Body of pancreas (tissue), 4 donors: ENCODE measurements around the gene UTP15. TPM values are rescaled to one million over a fixed set of nuclear protein-coding genes. Genes with fewer than 3 reads are reported as not detected.

Experiments used
- ATAC-seq: fragments of 150-250 bp; one replicate; pipeline ENCODE4 v1.9.1; 2016
- DNase-seq, 4 donors: peaks; one replicate each; pipeline ENCODE4 v3.0.0-alpha.2; 2019
- H3K27ac ChIP-seq, 4 donors: fragments of 200-600 bp; sonication (generic); 1 replicate in 3 of 4; 2 replicates in 1 of 4; pipeline versions ENCODE4 v1.5.1 to v1.6.1; 2016 to 2019; ENCODE audit warnings: mild to moderate bottlenecking in 1 of 4, mixed read lengths in 1 of 4, moderate library complexity in 1 of 4
- H3K27me3 ChIP-seq, 2 donors: fragments of 200-600 bp; sonication (generic); one replicate each; pipeline ENCODE4 v1.6.0; 2016; ENCODE audit warnings: mild to moderate bottlenecking in 1 of 2
- H3K36me3 ChIP-seq, 2 donors: fragments of 200-600 bp; sonication (generic); replicated peaks in 1 of 2; 2 replicates each; pipeline ENCODE4 v1.5.1; 2016; ENCODE audit warnings: low read depth in 2 of 2; ENCODE audit not compliant: insufficient read depth in 1 of 2
- H3K4me1 ChIP-seq: fragments of 200-600 bp; sonication (generic); one replicate; pipeline ENCODE4 v1.6.0; 2016
- H3K4me3 ChIP-seq, 2 donors: fragments of 200-600 bp; sonication (generic); 1 replicate in 1 of 2; 2 replicates in 1 of 2; pipeline ENCODE4 v1.5.1; 2016 to 2019
- H3K9me3 ChIP-seq, 3 donors: fragments of 200-600 bp; sonication (generic); 1 replicate in 2 of 3; 2 replicates in 1 of 3; pipeline ENCODE4 v1.5.1; 2016
- POLR2A ChIP-seq, 3 donors: fragments of 450-650 bp; IDR thresholded peaks; one replicate each; pipeline ENCODE4 v1.6.1; 2016; ENCODE audit warnings: antibody characterized with exemption in 3 of 3, mild to moderate bottlenecking in 2 of 3
- WGBS, 2 donors: methylation state at CpG; one replicate each; pipeline ENCODE4 v1.1.5; 2017; 5-methylcytosine and 5-hydroxymethylcytosine counted together
- intact Hi-C: fragments of 100-400 bp; cut with DNase I; formaldehyde crosslinking; loops from one replicate; pipeline ENCODE4 v1.15.1; 2023
- total RNA-seq, 2 donors: library from RNA; depleted of rRNA; stranded (reverse); fragments of >200 nt; gene quantifications; one replicate each; pipeline ENCODE4 v1.1.0, GENCODE V29; 2016
- TF ChIP-seq, protein P1 (sequence below), 7 experiments: fragments of 450-650 bp in 4 of 7; fragments of 200-600 bp in 3 of 7; sonication (generic) in 3 of 7; IDR thresholded peaks; one replicate each; pipeline ENCODE4 v1.5.1; 2016 to 2019; ENCODE audit warnings: antibody characterized with exemption in 7 of 7

Gene UTP15
- total RNA-seq, 2 donors from 2014 or later: 4.2 to 27.4 TPM

DNA sequence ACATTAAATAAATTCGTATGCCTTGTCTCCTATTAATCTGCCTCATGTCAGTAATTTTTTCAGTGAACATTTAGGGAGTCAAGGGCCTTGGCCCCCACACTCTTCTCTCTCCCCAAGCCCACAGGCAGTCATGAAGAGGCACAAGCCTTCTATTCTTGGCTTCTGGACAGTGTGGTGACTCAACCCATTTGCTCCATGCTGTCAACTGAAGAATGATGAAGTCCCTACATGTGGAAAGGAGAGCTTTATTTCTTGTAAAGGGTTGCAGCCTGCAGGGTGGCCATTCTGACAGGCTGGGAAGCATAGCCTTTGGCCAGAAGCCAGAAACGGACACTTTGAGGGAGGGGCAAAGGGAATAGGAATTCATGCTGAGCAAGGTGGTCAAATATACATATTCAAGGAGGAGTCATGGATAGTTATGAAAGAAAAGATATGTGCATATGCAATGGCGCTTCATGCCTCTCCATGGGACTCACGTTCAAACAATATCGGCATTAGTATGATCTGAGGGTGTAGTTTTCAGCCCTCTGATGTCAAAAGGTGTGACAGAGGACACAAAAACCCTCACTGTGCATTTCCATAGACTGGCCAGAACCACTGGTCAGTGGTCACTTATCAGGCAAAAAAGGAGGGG, 31.4 kb upstream of the UTP15 start:
- DNase-seq (no peak), ATAC-seq (no peak)
- no peak for TF ChIP-seq POLR2A (IDR thresholded peaks at IDR 0.05)
- TF ChIP-seq, protein P1, sequence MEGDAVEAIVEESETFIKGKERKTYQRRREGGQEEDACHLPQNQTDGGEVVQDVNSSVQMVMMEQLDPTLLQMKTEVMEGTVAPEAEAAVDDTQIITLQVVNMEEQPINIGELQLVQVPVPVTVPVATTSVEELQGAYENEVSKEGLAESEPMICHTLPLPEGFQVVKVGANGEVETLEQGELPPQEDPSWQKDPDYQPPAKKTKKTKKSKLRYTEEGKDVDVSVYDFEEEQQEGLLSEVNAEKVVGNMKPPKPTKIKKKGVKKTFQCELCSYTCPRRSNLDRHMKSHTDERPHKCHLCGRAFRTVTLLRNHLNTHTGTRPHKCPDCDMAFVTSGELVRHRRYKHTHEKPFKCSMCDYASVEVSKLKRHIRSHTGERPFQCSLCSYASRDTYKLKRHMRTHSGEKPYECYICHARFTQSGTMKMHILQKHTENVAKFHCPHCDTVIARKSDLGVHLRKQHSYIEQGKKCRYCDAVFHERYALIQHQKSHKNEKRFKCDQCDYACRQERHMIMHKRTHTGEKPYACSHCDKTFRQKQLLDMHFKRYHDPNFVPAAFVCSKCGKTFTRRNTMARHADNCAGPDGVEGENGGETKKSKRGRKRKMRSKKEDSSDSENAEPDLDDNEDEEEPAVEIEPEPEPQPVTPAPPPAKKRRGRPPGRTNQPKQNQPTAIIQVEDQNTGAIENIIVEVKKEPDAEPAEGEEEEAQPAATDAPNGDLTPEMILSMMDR (IDR thresholded peaks at IDR 0.05): no peak
- Histone ChIP-seq H3K36me3 (no peaks in the 10 kb centered on the region), H3K9me3 (no peaks in the 10 kb centered on the region), H3K27ac (no peak overlapping the region), H3K4me1 (no peaks in the 10 kb centered on the region), H3K4me3 (no peak overlapping the region), H3K27me3 (no peaks in the 10 kb centered on the region)
- intact Hi-C loops: no loop called here
- 69 to 75% methylated on average over 5 of the region's 5 CpGs for WGBS, 2 donors

DNA sequence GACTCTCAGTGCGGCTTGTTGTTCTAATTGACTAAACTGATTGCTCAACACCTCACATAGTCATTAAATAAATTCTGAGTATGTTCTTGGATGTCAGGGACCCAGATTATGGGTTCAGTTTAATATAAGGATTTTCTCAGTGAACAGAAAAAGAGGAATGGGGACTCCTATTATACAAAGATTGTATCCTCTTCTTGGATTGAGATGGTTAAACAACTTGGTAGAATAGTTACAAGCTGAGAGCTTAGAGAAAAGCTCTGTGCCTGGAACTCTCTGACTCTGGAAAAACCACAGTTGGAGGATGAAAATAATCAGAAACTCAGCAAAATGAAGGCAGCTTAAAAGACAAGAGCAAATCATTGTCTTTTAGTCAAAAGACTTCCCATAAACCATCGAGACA, 30.6 kb upstream of the UTP15 start:
- Histone ChIP-seq H3K36me3 (no peaks in the 10 kb centered on the region), H3K4me1 (no peaks in the 10 kb centered on the region), H3K27me3 (no peaks in the 10 kb centered on the region), H3K9me3 (no peaks in the 10 kb centered on the region), H3K4me3 (no peak overlapping the region), H3K27ac (no peak overlapping the region)
- DNase-seq (no peak), ATAC-seq (no peak)
- WGBS, 2 donors: 81 to 88% methylated on average over 2 of the region's 2 CpGs
- TF ChIP-seq, protein P1 (IDR thresholded peaks at IDR 0.05): no peak
- TF ChIP-seq POLR2A (IDR thresholded peaks at IDR 0.05): no peak
- intact Hi-C loops: no loop called here

DNA sequence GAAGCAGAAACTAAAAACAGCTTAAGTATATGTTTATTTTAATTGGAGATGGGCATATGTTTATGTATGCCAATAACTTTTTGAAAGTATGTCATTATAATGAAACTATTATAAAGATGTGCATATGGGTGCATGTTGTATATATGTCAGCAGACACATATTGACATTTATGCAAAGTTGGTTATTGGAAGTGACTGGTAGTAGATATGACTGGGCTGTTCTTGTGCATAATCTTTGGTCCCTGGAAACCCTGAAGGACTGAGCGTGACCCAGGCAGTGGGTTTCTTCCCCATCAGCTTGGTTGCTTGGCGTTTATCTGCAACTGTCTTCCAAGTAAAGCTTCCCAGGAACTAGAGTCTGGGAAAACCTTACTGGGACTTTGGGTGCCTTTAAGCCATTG, 25.8 kb upstream of the UTP15 start:
- no peak for DNase-seq
- no peaks in the 10 kb centered on the region for H3K36me3 ChIP-seq
- H3K9me3 ChIP-seq: no peaks in the 10 kb centered on the region
- TF ChIP-seq, protein P1 (IDR thresholded peaks at IDR 0.05): no peak
- TF ChIP-seq POLR2A (IDR thresholded peaks at IDR 0.05): no peak
- no peaks in the 10 kb centered on the region for H3K27me3 ChIP-seq
- no peak overlapping the region for H3K4me3 ChIP-seq
- no peak overlapping the region for H3K27ac ChIP-seq
- 57 to 66% methylated on average over 2 of the region's 2 CpGs for WGBS, 2 donors
- intact Hi-C loops: no loop called here
- H3K4me1 ChIP-seq: peaks cover 22% of the 10 kb centered on the region
- ATAC-seq: no peak

DNA sequence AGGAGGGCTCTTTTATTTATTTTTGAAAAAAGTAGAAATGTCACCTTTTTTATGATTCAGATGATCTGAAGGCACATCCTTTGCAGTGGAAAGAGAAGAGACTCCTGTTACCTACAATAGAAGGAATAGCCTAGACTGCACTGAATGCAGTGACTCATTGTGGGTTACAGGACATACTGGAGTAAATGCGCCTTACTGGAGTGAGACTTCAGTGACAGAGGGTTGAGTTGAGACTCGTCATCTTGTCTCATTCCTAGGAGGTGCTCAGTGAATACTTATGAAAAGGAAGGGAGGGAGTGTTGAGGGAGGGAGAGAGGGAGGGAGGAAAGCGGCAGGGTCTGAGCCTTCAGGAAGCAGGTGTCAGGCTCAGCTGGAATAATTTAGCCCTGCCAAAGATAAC, 25.4 kb upstream of the UTP15 start:
- TF ChIP-seq, protein P1 (IDR thresholded peaks at IDR 0.05): no peak
- no peak for ATAC-seq
- peaks cover 26% of the 10 kb centered on the region for H3K4me1 ChIP-seq
- 50 to 60% methylated on average over 3 of the region's 3 CpGs for WGBS, 2 donors
- no peak overlapping the region for H3K4me3 ChIP-seq
- H3K27ac ChIP-seq: no peak overlapping the region
- no peak for DNase-seq
- H3K36me3 ChIP-seq: no peaks in the 10 kb centered on the region
- no peaks in the 10 kb centered on the region for H3K9me3 ChIP-seq
- intact Hi-C loops: no loop called here
- no peaks in the 10 kb centered on the region for H3K27me3 ChIP-seq

DNA sequence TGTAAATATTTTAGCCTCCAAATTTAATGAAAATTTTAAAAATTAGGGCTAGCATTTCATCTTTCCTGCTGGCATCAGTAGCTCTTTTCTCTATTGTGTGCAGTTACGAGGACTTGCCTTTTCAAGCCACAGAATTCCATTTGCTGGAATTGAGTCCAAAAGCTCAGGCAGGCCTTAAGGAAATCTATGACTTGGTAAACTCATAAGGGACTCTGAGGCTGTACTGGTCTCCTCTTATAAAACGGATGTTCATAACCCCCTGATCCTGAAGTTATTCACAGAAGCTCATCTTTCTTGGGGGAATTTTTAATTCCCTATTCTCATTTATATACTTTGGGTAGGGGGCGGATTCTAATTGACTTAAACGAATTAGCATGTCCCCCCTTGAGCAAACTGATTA, 23.5 kb upstream of the UTP15 start:
- ATAC-seq: no peak
- WGBS, 2 donors: 54 to 61% methylated on average over 4 of the region's 4 CpGs
- DNase-seq: no peak

More for the DNA sequence above, 23.5 kb upstream of the UTP15 start:
- Histone ChIP-seq H3K4me3 (no peak overlapping the region), H3K4me1 (peaks cover 30% of the 10 kb centered on the region), H3K27me3 (no peaks in the 10 kb centered on the region), H3K36me3 (no peaks in the 10 kb centered on the region), H3K9me3 (no peaks in the 10 kb centered on the region), H3K27ac (peak overlapping the region in 1 of 4 donors; percentile 47)
- intact Hi-C loops: no loop called here
- TF ChIP-seq POLR2A (IDR thresholded peaks at IDR 0.05): no peak
- TF ChIP-seq, protein P1 (IDR thresholded peaks at IDR 0.05): no peak
